Cardiac septum (tissue), 1 donor: ENCODE results near the gene HNRNPH1. TPM values are rescaled to one million over a fixed set of nuclear protein-coding genes. Genes with fewer than 3 reads are reported as not detected.
"Not testable (repeated sequence)": the region's sequence is repeated elsewhere in the genome, so short reads cannot be mapped to it uniquely, and the experiment has no call there.

Source experiments
- DNase-seq: peaks from one replicate; pipeline ENCODE4 v3.0.0-alpha.2; 2020; ENCODE audit warnings: low spot score
- intact Hi-C: fragments of 100-400 bp; cut with DNase I; formaldehyde crosslinking; loops from one replicate; pipeline ENCODE4 v1.14.0; 2022
- long read RNA-seq: library from polyadenylated mRNA; unstranded; transcript quantifications from one replicate; pipeline ENCODE4 v2.0.0, GENCODE V29; 2021
- total RNA-seq: library from RNA; stranded (reverse); fragmentation: NEBNext Ultra II Directional; extraction: Animal tissue kit (Norgen Biotek cat#: 25700); gene quantifications from one replicate; pipeline ENCODE4 v1.2.1, GENCODE V29; 2021
- donor health status: DM: no; HTN: no; CAD: no.

HNRNPH1 gene, protein sequence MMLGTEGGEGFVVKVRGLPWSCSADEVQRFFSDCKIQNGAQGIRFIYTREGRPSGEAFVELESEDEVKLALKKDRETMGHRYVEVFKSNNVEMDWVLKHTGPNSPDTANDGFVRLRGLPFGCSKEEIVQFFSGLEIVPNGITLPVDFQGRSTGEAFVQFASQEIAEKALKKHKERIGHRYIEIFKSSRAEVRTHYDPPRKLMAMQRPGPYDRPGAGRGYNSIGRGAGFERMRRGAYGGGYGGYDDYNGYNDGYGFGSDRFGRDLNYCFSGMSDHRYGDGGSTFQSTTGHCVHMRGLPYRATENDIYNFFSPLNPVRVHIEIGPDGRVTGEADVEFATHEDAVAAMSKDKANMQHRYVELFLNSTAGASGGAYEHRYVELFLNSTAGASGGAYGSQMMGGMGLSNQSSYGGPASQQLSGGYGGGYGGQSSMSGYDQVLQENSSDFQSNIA
- total RNA-seq: 222 TPM
- long read RNA-seq, transcript HNRNPH1-203 (14 exons, 2,279 nt): minor isoform, 7 of 30 reads
- long read RNA-seq, transcript HNRNPH1-204 (14 exons, 2,248 nt): major isoform, 8 of 30 reads
- long read RNA-seq, partial matches to known transcripts: 2 of 30 reads
- long read RNA-seq, other reads (novel, unspliced or antisense): 11 of 30 reads

GRCh38 chr5:179623003-179623905, at the start of gene HNRNPH1:
Gene HNRNPH1 (minus strand): TSS chr5:179623671. CDS start chr5:179623133, 538 bp downstream.
- DNase-seq: peak; percentile 99
- intact Hi-C loops: loop anchor here (5.0 kb wide), 1 partner anchor 66 kb away; no protein-coding TSS in a partner anchor

- intact Hi-C loops: no loop called here
- no peak for DNase-seq
These were observed 44.9 kb upstream of the HNRNPH1 start for GRCh38 chr5:179668391-179668790.

- not testable (repeated sequence) for DNase-seq
- intact Hi-C loops: loop anchor here (2.0 kb wide), 1 partner anchor 13 kb away; no protein-coding TSS in a partner anchor
These were observed 38.2 kb upstream of the HNRNPH1 start for GRCh38 chr5:179661647-179662046.

GRCh38 chr5:179658179-179658856, 34.8 kb upstream of the HNRNPH1 start:
- DNase-seq: not testable (repeated sequence)
- intact Hi-C loops: loop anchor here (2.0 kb wide), 1 partner anchor 40 kb away; the partner anchor contains the start of gene CANX

GRCh38 chr5:179657302-179658178, 34.1 kb upstream of the HNRNPH1 start:
- intact Hi-C loops: loop anchor here (2.0 kb wide), 1 partner anchor 41 kb away; the partner anchor contains the start of gene CANX
- DNase-seq: not testable (repeated sequence)

GRCh38 chr5:179653135-179653534, 29.7 kb upstream of the HNRNPH1 start:
- not testable (repeated sequence) for DNase-seq

DNA sequence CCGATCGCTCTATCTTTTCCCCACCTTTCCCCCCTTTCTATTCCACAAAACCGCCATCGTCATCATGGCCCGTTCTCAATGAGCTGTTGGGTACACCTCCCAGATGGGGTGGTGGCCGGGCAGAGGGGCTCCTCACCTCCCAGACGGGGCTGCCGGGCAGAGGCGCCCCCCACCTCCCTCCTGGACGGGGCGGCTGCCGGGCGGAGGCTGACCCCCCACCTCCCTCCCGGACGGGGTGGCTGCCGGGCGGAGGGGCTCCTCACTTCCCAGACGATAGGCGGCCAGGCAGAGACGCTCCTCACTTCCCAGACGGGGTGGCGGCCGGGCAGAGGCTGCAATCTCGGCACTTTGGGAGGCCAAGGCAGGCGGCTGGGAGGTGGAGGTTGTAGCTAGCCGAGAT, 26.8 kb upstream of the HNRNPH1 start:
- intact Hi-C loops, DNase-seq: not testable (repeated sequence)

More at GRCh38 chr5:179653135-179653534, 29.7 kb upstream of the HNRNPH1 start:
- intact Hi-C loops: not testable (repeated sequence)

DNA sequence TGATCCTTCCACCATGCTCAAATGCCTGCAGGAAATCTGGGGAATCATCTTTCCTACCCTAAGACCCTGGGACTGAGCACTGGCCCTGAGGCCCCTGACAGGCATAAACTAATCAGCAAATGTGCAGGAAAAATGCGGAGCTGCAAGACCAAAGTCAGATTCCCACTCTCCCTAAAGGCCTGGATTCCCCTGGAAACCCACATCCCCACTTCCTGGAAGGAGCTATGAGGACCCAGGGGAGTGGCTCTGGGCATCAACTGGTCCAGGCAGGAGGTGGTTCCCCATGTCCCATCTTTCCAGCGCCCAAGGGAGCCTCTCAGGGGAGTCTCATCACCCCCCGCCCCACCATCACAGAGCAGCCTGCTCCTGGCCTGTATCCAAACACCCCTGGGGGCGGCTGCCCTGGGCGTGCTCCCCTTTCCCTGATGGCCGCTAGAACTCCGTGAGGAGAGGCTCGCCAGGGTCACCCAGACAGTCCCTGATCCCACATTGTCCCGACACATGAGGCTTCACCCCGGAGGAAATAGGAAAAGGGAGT, 25.8 kb upstream of the HNRNPH1 start:
- intact Hi-C loops, DNase-seq: not testable (repeated sequence)

GRCh38 chr5:179648410-179648809, 24.9 kb upstream of the HNRNPH1 start:
- DNase-seq: no peak
- intact Hi-C loops: no loop called here

- intact Hi-C loops, DNase-seq: not testable (repeated sequence)
These were observed 21.3 kb upstream of the HNRNPH1 start for GRCh38 chr5:179644766-179645165.

DNA sequence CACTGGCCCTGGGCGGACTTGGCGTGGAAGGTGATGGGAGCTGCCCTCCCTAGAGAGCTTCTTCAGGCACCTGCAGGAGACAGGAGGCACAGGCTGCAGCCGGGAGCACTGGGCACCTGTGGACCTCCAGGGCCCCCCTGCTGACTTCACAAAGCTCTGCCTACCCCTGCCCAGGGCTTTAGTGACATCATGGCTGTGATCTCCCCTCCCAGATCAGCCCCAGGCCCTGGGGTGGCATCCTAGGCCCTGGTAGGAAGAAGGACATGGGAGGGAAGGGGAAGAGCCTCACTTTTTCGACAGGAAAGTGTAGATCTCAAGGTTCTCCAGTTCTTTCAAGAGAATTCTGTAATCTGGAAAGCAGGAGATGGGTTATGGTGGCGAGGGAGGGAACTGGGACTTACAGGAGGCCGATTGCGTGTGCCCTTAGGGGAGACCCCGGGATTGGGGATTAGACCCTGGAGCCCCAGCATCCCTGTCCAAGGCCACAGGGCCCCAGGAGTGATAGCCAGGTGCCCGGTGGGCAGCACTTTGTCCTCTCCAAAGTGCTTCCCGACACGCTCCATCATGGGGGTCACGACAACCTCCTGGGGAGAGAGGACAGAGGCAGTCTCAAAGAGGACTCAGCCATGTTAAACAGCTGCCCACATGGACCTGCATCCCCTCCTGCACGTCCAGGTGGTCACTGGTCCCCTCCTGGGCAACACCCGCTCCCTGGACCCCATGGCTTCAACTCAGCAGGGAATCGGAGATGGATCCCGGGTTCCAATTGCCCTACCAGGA, 19.9 kb upstream of the HNRNPH1 start:
- peak; percentile 64 for DNase-seq
- intact Hi-C loops: not testable (repeated sequence)

DNA sequence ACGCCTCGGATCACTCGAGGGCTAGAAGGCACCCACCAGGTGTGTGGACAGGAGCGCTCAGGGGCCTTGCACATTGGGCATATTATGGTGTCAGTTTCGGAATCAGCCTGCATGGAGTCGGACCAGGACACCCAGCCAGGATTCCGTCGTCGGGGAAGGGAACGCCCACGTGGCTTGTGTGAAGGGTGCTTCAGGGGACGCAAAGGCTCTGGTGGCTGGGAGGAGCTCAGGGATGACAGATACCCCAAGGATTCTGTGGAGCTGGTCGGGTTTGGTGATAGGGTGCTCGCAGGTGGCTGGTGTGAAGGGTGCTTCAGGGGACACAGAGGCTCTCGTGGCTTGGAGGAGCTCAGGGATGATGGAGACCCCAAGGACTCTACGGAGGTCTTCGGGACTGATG, 19.2 kb upstream of the HNRNPH1 start:
- intact Hi-C loops: not testable (repeated sequence)

DNA sequence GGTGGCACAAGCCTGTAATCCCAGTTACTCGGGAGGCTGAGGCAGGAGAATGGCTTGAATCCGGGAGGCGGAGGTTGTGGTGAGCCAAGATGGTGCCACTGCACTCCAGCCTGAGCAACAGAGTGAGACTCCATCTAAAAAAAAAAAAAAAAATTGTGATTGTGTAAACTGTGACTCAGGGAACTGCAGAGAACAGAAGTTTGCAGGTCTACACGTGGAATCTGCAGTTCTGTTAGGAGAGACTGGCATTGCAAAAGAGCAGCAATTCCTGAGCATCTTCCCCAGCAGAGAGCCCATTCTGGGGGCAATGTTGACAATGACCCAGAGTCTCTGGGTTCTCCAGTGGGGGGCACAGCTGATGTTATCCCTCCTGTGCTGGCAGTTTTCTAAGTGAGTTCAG, 18.3 kb upstream of the HNRNPH1 start:
- intact Hi-C loops, DNase-seq: not testable (repeated sequence)

More for the DNA sequence above, 19.2 kb upstream of the HNRNPH1 start:
- peak; percentile 54 for DNase-seq

- intact Hi-C loops: not testable (repeated sequence)
These were observed 15.8 kb upstream of the HNRNPH1 start for GRCh38 chr5:179639296-179639695.

DNA sequence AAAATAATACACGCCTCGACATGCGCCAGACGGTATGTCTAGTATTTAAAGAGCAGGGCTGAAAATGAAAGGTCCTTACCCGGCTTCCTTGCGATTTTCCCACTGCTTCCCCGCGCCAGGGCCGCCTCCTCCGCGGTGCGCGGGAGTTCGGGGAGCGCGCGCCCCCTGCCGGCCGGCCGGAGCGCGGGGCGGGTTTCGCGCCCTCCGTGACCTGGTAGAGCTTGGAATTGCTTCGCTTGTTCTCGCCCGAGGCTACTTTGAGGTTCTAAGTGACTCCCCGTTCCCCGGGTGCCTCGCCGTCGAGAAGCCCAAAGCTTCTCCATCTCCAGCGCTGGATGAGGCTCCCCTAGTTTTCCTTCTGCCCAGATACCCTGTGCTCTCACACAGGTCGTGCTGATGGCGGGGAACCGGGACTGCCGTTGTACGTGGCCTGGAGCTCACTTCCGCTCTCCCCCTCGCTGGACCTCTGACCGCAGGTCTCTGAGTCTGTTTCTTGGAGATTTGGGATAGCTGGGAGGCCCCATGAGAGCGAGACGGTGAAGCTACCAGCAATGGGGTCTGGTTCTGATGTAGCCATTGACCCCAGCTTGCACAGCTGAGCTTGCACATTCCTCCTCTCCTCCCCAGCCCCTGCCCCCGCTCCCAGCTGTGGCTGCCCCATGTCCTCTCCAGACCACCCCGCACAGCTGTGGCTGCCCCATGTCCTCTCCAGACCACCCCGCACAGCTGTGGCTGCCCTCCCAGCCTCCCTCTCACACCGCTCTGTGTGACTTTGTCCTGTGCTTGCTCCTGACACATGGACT, 11.1 kb upstream of the HNRNPH1 start:
- DNase-seq, intact Hi-C loops: not testable (repeated sequence)

More at GRCh38 chr5:179639296-179639695, 15.8 kb upstream of the HNRNPH1 start:
- DNase-seq: not testable (repeated sequence)
